Parathyroid adenoma (tissue), 2 donors: ENCODE measurements around the gene CRYBG1.

Experiments used
- H2AFZ ChIP-seq: fragments of 300-600 bp; sonication (generic); one replicate; pipeline ENCODE4 v1.7.0; 2017; ENCODE audit warnings: antibody characterized with exemption, mild to moderate bottlenecking
- H3K27ac ChIP-seq: fragments of 300-600 bp; sonication (generic); one replicate; pipeline ENCODE4 v1.7.0; 2017
- H3K27me3 ChIP-seq: fragments of 300-600 bp; sonication (generic); one replicate; pipeline ENCODE4 v1.7.0; 2017; ENCODE audit warnings: low read length; ENCODE audit not compliant: control insufficient read depth, insufficient read depth
- H3K36me3 ChIP-seq: fragments of 300-600 bp; sonication (generic); one replicate; pipeline ENCODE4 v1.7.0; 2017; ENCODE audit warnings: low read length; ENCODE audit not compliant: control insufficient read depth, insufficient read depth
- H3K4me1 ChIP-seq: fragments of 300-600 bp; sonication (generic); one replicate; pipeline ENCODE4 v1.7.0; 2017; ENCODE audit warnings: control low read depth
- H3K4me2 ChIP-seq: fragments of 300-600 bp; sonication (generic); one replicate; pipeline ENCODE4 v1.7.0; 2017; ENCODE audit warnings: low read length
- H3K4me3 ChIP-seq: fragments of 300-600 bp; sonication (generic); one replicate; pipeline ENCODE4 v1.7.0; 2017; ENCODE audit warnings: low read depth, low read length
- H3K79me2 ChIP-seq: fragments of 300-600 bp; sonication (generic); one replicate; pipeline ENCODE4 v1.7.0; 2017; ENCODE audit warnings: control low read depth
- H3K9ac ChIP-seq: fragments of 300-600 bp; sonication (generic); one replicate; pipeline ENCODE4 v1.7.0; 2017; ENCODE audit warnings: mild to moderate bottlenecking
- H3K9me3 ChIP-seq: fragments of 300-600 bp; sonication (generic); one replicate; pipeline ENCODE4 v1.7.0; 2017; ENCODE audit warnings: low read length; ENCODE audit not compliant: control insufficient read depth
- CTCF ChIP-seq: fragments of 300-600 bp; sonication (generic); IDR thresholded peaks from one replicate; pipeline ENCODE4 v1.7.0; 2017; ENCODE audit warnings: antibody characterized with exemption, mild to moderate bottlenecking
- donor health status: primary hyperparathyroidism.

Gene CRYBG1

GRCh38 chr6:106381881-106382280, 21.4 kb downstream of the CRYBG1 start:
- Histone ChIP-seq H3K9ac (no peak overlapping the region), H2AFZ (no peak overlapping the region), H3K9me3 (no peaks in the 10 kb centered on the region), H3K4me2 (no peak overlapping the region), H3K4me1 (no peaks in the 10 kb centered on the region), H3K36me3 (no peaks in the 10 kb centered on the region), H3K27me3 (no peaks in the 10 kb centered on the region), H3K27ac (no peak overlapping the region), H3K79me2 (no peaks in the 10 kb centered on the region), H3K4me3 (no peak overlapping the region)
- TF ChIP-seq CTCF, result no peak

- Histone ChIP-seq H3K27ac (no peak overlapping the region), H3K36me3 (no peaks in the 10 kb centered on the region), H2AFZ (no peak overlapping the region), H3K9ac (no peak overlapping the region), H3K4me1 (no peaks in the 10 kb centered on the region), H3K27me3 (no peaks in the 10 kb centered on the region), H3K4me2 (no peak overlapping the region), H3K4me3 (no peak overlapping the region), H3K9me3 (no peaks in the 10 kb centered on the region), H3K79me2 (no peaks in the 10 kb centered on the region)
- TF ChIP-seq CTCF, result no peak
These were observed 23.1 kb downstream of the CRYBG1 start for GRCh38 chr6:106383573-106383972.

GRCh38 chr6:106385530-106385929, 25.0 kb downstream of the CRYBG1 start:
- H3K4me3 ChIP-seq, result no peak overlapping the region
- no peaks in the 10 kb centered on the region for H3K9me3 ChIP-seq
- H3K36me3 ChIP-seq, result no peaks in the 10 kb centered on the region
- no peak overlapping the region for H3K4me2 ChIP-seq
- no peak overlapping the region for H2AFZ ChIP-seq
- TF ChIP-seq CTCF, result no peak
- no peaks in the 10 kb centered on the region for H3K4me1 ChIP-seq
- H3K79me2 ChIP-seq, result no peaks in the 10 kb centered on the region
- H3K27me3 ChIP-seq, result no peaks in the 10 kb centered on the region
- no peak overlapping the region for H3K9ac ChIP-seq
- H3K27ac ChIP-seq, result no peak overlapping the region

- no peaks in the 10 kb centered on the region for H3K27me3 ChIP-seq
- H3K36me3 ChIP-seq, result no peaks in the 10 kb centered on the region
- H3K79me2 ChIP-seq, result no peaks in the 10 kb centered on the region
- no peak overlapping the region for H3K27ac ChIP-seq
- no peaks in the 10 kb centered on the region for H3K9me3 ChIP-seq
- H3K4me1 ChIP-seq, result no peaks in the 10 kb centered on the region
- H3K4me2 ChIP-seq, result no peak overlapping the region
- no peak overlapping the region for H3K4me3 ChIP-seq
- TF ChIP-seq CTCF, result no peak
- no peak overlapping the region for H3K9ac ChIP-seq
- H2AFZ ChIP-seq, result no peak overlapping the region
These were observed 27.4 kb downstream of the CRYBG1 start for GRCh38 chr6:106387875-106388274.

GRCh38 chr6:106390088-106390487, 29.6 kb downstream of the CRYBG1 start:
- H3K9ac ChIP-seq, result no peak overlapping the region
- H3K9me3 ChIP-seq, result no peaks in the 10 kb centered on the region
- no peak overlapping the region for H3K4me2 ChIP-seq
- H3K4me1 ChIP-seq, result no peaks in the 10 kb centered on the region
- H3K79me2 ChIP-seq, result no peaks in the 10 kb centered on the region
- H3K27ac ChIP-seq, result no peak overlapping the region
- no peaks in the 10 kb centered on the region for H3K36me3 ChIP-seq
- H2AFZ ChIP-seq, result no peak overlapping the region
- no peaks in the 10 kb centered on the region for H3K27me3 ChIP-seq
- H3K4me3 ChIP-seq, result no peak overlapping the region
- no peak for TF ChIP-seq CTCF
